HepG2 (cell line): Measurements from ENCODE around the gene FHIT. TPM values are rescaled to one million over a fixed set of nuclear protein-coding genes. Genes with fewer than 3 reads are reported as not detected.

Experiments
- ATAC-seq: fragments of 200-7000 bp; cut with Tn5 transposase; 3 replicates; pipeline ENCODE4 v1.9.1; 2020; ENCODE audit warnings: mild to moderate bottlenecking, moderate library complexity
- BruUV-seq: library from RNA; stranded (reverse); fragments of 400-500 nt; replicated peaks from 2 replicates; lab custom pipeline; 2021; lab: Mats Ljungman, UMichigan
- CTCF ChIA-PET: fragments of 300-600 bp; formaldehyde crosslinking; extraction: SDS; loops from one replicate; lab custom pipeline; 2021; ENCODE audit warnings: low total read pairs, inconsistent platforms, low intra/inter-chr PET ratio; lab: Yijun Ruan, JAX
- POLR2A ChIA-PET: fragments of 350-600 bp; sonication (Branson Sonifier 250); formaldehyde crosslinking; loops from one replicate; lab custom pipeline; 2020; ENCODE audit warnings: antibody characterized with exemption, inconsistent platforms; lab: Yijun Ruan, JAX
- DNase-seq: peaks from one replicate; pipeline ENCODE4 v3.0.0-alpha.2; 2015; ENCODE audit warnings: low spot score
- FAIRE-seq: peaks from 3 replicates; lab custom pipeline; 2011; peaks lifted over from hg19 to GRCh38; lab: Jason Lieb, UNC
- H2AFZ ChIP-seq: one replicate; pipeline ENCODE4 v1.6.1; 2011; ENCODE audit warnings: low read length, inconsistent platforms
- H3K27ac ChIP-seq: fragments of 300-600 bp; 3 replicates; pipeline ENCODE4 v1.8.0; 2011; ENCODE audit warnings: mixed run types, mild to moderate bottlenecking, mixed read lengths, low read length, inconsistent platforms; ENCODE audit not compliant: insufficient read depth; ENCODE audit errors: extremely low read length
- H3K27me3 ChIP-seq, 2 experiments: fragments of 200-600 bp in 1 of 2; 2 replicates in 1 of 2; 3 replicates in 1 of 2; pipeline versions ENCODE4 v1.6.0 to v1.8.0; 2011; ENCODE audit warnings: low read length in 2 of 2, mild to moderate bottlenecking in 2 of 2, moderate library complexity in 2 of 2, inconsistent platforms in 1 of 2; ENCODE audit not compliant: insufficient read depth in 2 of 2, control insufficient read depth in 1 of 2
- H3K36me3 ChIP-seq, 2 experiments: fragments of 200-600 bp in 1 of 2; replicated peaks in 1 of 2; 2 replicates in 1 of 2; 3 replicates in 1 of 2; pipeline versions ENCODE4 v1.5.1 to v1.8.0; 2011; ENCODE audit warnings: low read length in 2 of 2, inconsistent platforms in 1 of 2; ENCODE audit not compliant: insufficient read depth in 2 of 2, control insufficient read depth in 1 of 2
- H3K4me1 ChIP-seq: 2 replicates; pipeline ENCODE4 v1.5.1; 2012; ENCODE audit warnings: low read length, inconsistent platforms; ENCODE audit not compliant: insufficient read depth
- H3K4me2 ChIP-seq: 2 replicates; pipeline ENCODE4 v1.6.0; 2011; ENCODE audit warnings: low read depth, low read length, inconsistent platforms
- H3K4me3 ChIP-seq, 3 experiments: fragments of 200-600 bp in 1 of 3; sonication (generic), shearing (Covaris generic) in 1 of 3; replicated peaks in 1 of 3; 2 replicates each; pipeline ENCODE4 v1.5.1; 2011 to 2016; ENCODE audit warnings: low read length in 3 of 3, inconsistent platforms in 2 of 3, low read depth in 2 of 3, mild to moderate bottlenecking in 2 of 3, control low read depth in 1 of 3, mixed read lengths in 1 of 3; ENCODE audit not compliant: insufficient read depth in 1 of 3
- H3K79me2 ChIP-seq: one replicate; pipeline ENCODE4 v1.6.1; 2011; ENCODE audit warnings: low read length, inconsistent platforms; ENCODE audit not compliant: insufficient read depth
- H3K9ac ChIP-seq: 2 replicates; pipeline ENCODE4 v1.6.0; 2011; ENCODE audit warnings: mild to moderate bottlenecking, low read depth, low read length, inconsistent platforms; ENCODE audit not compliant: insufficient read depth
- H3K9me3 ChIP-seq: 2 replicates; pipeline ENCODE4 v1.5.1; 2012; ENCODE audit warnings: mild to moderate bottlenecking, low read length
- H4K20me1 ChIP-seq: 2 replicates; pipeline ENCODE4 v1.6.0; 2011; ENCODE audit warnings: inconsistent platforms, mild to moderate bottlenecking, low read length, moderate library complexity; ENCODE audit not compliant: insufficient read depth
- BCL6 ChIP-seq: IDR thresholded peaks from 2 replicates; pipeline ENCODE4 v1.6.1; 2016; ENCODE audit warnings: missing genetic modification reagents, missing compliant biosample characterization
- CHD4 ChIP-seq: fragments of 200-600 bp; sonication (generic); IDR thresholded peaks from 2 replicates; pipeline ENCODE4 v1.7.0; 2017; ENCODE audit warnings: mild to moderate bottlenecking, low read length, borderline replicate concordance
- CREB3 ChIP-seq: sonication (generic); formaldehyde crosslinking; IDR thresholded peaks from 2 replicates; pipeline ENCODE4 v1.5.0; 2020; ENCODE audit warnings: missing genetic modification reagents
- DNMT1 ChIP-seq: sonication (generic); formaldehyde crosslinking; IDR thresholded peaks from 2 replicates; pipeline ENCODE4 v1.5.1; 2020; ENCODE audit warnings: mild to moderate bottlenecking, missing genetic modification reagents
- KDM5A ChIP-seq: fragments of 200-600 bp; sonication (generic); IDR thresholded peaks from 2 replicates; pipeline ENCODE4 v1.7.0; 2018; ENCODE audit warnings: antibody characterized with exemption, mild to moderate bottlenecking, low read length, borderline replicate concordance
- MED1 ChIP-seq: sonication (generic); formaldehyde crosslinking; IDR thresholded peaks from 2 replicates; pipeline ENCODE4 v1.4.0; 2020; ENCODE audit warnings: missing genetic modification reagents
- MXI1 ChIP-seq: IDR thresholded peaks from 3 replicates; pipeline ENCODE4 v1.6.1; 2012; ENCODE audit warnings: low read depth, low read length, inconsistent platforms, borderline replicate concordance
- NR3C1 ChIP-seq: sonication (generic); formaldehyde crosslinking; IDR thresholded peaks from 2 replicates; pipeline ENCODE4 v1.4.0; 2020; ENCODE audit warnings: missing genetic modification reagents
- NRL ChIP-seq: sonication (generic); formaldehyde crosslinking; IDR thresholded peaks from 2 replicates; pipeline ENCODE4 v1.5.0; 2020; ENCODE audit warnings: missing genetic modification reagents, mild to moderate bottlenecking, moderate library complexity, borderline replicate concordance
- PRMT3 ChIP-seq: sonication (generic); formaldehyde crosslinking; IDR thresholded peaks from 2 replicates; pipeline ENCODE4 v1.8.1; 2022; ENCODE audit warnings: low read depth, mild to moderate bottlenecking, moderate library complexity, missing genetic modification reagents, borderline replicate concordance
- SUZ12 ChIP-seq: fragments of 150-350 bp; IDR thresholded peaks from 2 replicates; pipeline ENCODE4 v1.6.1; 2014; ENCODE audit warnings: low read depth, low read length
- TMF1 ChIP-seq: sonication (generic); formaldehyde crosslinking; IDR thresholded peaks from 2 replicates; pipeline ENCODE4 v1.8.1; 2022; ENCODE audit warnings: low read depth, missing genetic modification reagents
- TOPORS ChIP-seq: sonication (generic); formaldehyde crosslinking; IDR thresholded peaks from 2 replicates; pipeline ENCODE4 v1.8.0; 2023; ENCODE audit warnings: mild to moderate bottlenecking, missing genetic modification reagents
- ZNF335 ChIP-seq: sonication (generic); formaldehyde crosslinking; IDR thresholded peaks from 2 replicates; pipeline ENCODE4 v1.4.0; 2020; ENCODE audit warnings: missing genetic modification reagents
- ZNF513 ChIP-seq: sonication (generic); formaldehyde crosslinking; conservative IDR thresholded peaks from 2 replicates; pipeline ENCODE4 v1.5.0; 2020; ENCODE audit warnings: missing genetic modification reagents
- ZNF557 ChIP-seq: sonication (generic); formaldehyde crosslinking; IDR thresholded peaks from 2 replicates; pipeline ENCODE4 v1.4.0; 2020; ENCODE audit warnings: missing genetic modification reagents
- ZNF616 ChIP-seq: sonication (generic); formaldehyde crosslinking; IDR thresholded peaks from 2 replicates; pipeline ENCODE4 v1.5.0; 2020; ENCODE audit warnings: low read depth, mild to moderate bottlenecking, missing genetic modification reagents
- ZNF629 ChIP-seq: sonication (generic); formaldehyde crosslinking; conservative IDR thresholded peaks from 2 replicates; pipeline ENCODE4 v1.5.0; 2020; ENCODE audit warnings: missing genetic modification reagents
- ZNF747 ChIP-seq: sonication (generic); formaldehyde crosslinking; IDR thresholded peaks from 2 replicates; pipeline ENCODE4 v1.8.1; 2023; ENCODE audit warnings: missing genetic modification reagents, mild to moderate bottlenecking, borderline replicate concordance
- ZNF841 ChIP-seq: sonication (generic); formaldehyde crosslinking; IDR thresholded peaks from 2 replicates; pipeline ENCODE4 v1.8.1; 2023; ENCODE audit warnings: missing genetic modification reagents, borderline replicate concordance
- WGBS: methylation state at CpG from one replicate; pipeline ENCODE4 v1.1.6; 2017; ENCODE audit warnings: low lambda C conversion rate; 5-methylcytosine and 5-hydroxymethylcytosine counted together
- in situ Hi-C: cut with HindIII; loops from 2 replicates; pipeline ENCODE4 v1.10.0; 2017; ENCODE audit warnings: low pct_unique_long_range_greater_than_20kb; ENCODE audit not compliant: extremely low pct_ligation_motif_present
- intact Hi-C: fragments of 100-400 bp; cut with micrococcal nuclease; formaldehyde crosslinking; loops from one replicate; pipeline ENCODE4 v1.10.0; 2022; ENCODE audit not compliant: unreplicated experiment
- polyA plus RNA-seq, 8 experiments: library from polyadenylated mRNA; depleted of rRNA in 3 of 8; stranded (reverse) in 7 of 8; unstranded in 1 of 8; fragments of >200 nt; fragmentation: Illumina TruSeq in 4 of 8; extraction: Trizol in 4 of 8; gene quantifications; 2 replicates each; pipeline versions ENCODE4 v1.2.1 to v1.2.3, GENCODE V29; 2011 to 2016; ENCODE audit warnings: low read depth in 4 of 8, missing spikeins in 1 of 8, mixed read lengths in 1 of 8; ENCODE audit not compliant: insufficient read depth in 1 of 8
- total RNA-seq, 5 experiments: library from RNA; depleted of rRNA; stranded (reverse); fragments of >200 nt; fragmentation: Illumina TruSeq; extraction: Trizol; gene quantifications; 2 replicates each; pipeline ENCODE4 v1.2.3, GENCODE V29; 2016; ENCODE audit warnings: low read depth in 1 of 5

Gene FHIT
- total and polyA plus RNA-seq, 2 of the 13 experiments (the other 11 are each of a cell fraction or from before 2014, with no cell fraction given): 4.0 to 4.6 TPM

- no peak overlapping the region for H3K9ac ChIP-seq
- H3K27ac ChIP-seq: no peak overlapping the region
- no peak for ATAC-seq
- BruUV-seq: no TSS peak
- no peak overlapping the region for H3K4me2 ChIP-seq
- no peak overlapping the region for H2AFZ ChIP-seq
- CTCF ChIA-PET: no interaction called here
- intact Hi-C loops: no loop called here
- FAIRE-seq: no peak
- H3K79me2 ChIP-seq: no peaks in the 10 kb centered on the region
- H3K4me1 ChIP-seq: no peaks in the 10 kb centered on the region
- POLR2A ChIA-PET: no interaction called here
- peaks cover 35% of the 10 kb centered on the region; the same call in 1 of the 2 replicates for H3K9me3 ChIP-seq
- 57% methylated on average over 7 of the region's 7 CpGs for WGBS
- no peaks in the 10 kb centered on the region for H3K36me3 ChIP-seq
- in situ Hi-C loops: no loop called here
- no peaks in the 10 kb centered on the region for H3K27me3 ChIP-seq
- TF ChIP-seq ZNF616 (CRISPR knock-in tag): peak; percentile 95
- TF ChIP-seq MXI1: no peak
- TF ChIP-seq NRL: no peak
- no peak for TF ChIP-seq ZNF747 (CRISPR knock-in tag)
- TF ChIP-seq ZNF629: no peak
- no peak for TF ChIP-seq ZNF841 (CRISPR knock-in tag)
- TF ChIP-seq BCL6 (CRISPR knock-in tag): no peak
- no peak for TF ChIP-seq DNMT1 (CRISPR knock-in tag)
- no peak for TF ChIP-seq CREB3 (CRISPR knock-in tag)
- no peak overlapping the region for H3K4me3 ChIP-seq
- H4K20me1 ChIP-seq: no peaks in the 10 kb centered on the region
- DNase-seq: no peak
Measured at GRCh38 chr3:60779637-60780036, 471.6 kb downstream of the FHIT start.

GRCh38 chr3:60775985-60776384 lies 475.3 kb downstream of the FHIT start:
- Histone ChIP-seq H3K4me3 (no peak overlapping the region), H3K9me3 (peaks cover 27% of the 10 kb centered on the region; the same call in 1 of the 2 replicates), H3K36me3 (no peaks in the 10 kb centered on the region), H2AFZ (no peak overlapping the region), H3K79me2 (no peaks in the 10 kb centered on the region), H3K27ac (no peak overlapping the region), H4K20me1 (no peaks in the 10 kb centered on the region), H3K4me1 (no peaks in the 10 kb centered on the region), H3K9ac (no peak overlapping the region), H3K4me2 (no peak overlapping the region), H3K27me3 (no peaks in the 10 kb centered on the region)
- POLR2A ChIA-PET: no interaction called here
- CTCF ChIA-PET: no interaction called here
- ATAC-seq: no peak
- FAIRE-seq: no peak
- no TSS peak for BruUV-seq
- DNase-seq: no peak
- intact Hi-C loops: no loop called here
- 88% methylated on average over 2 of the region's 2 CpGs for WGBS
- in situ Hi-C loops: no loop called here
- TF ChIP-seq NR3C1 (CRISPR knock-in tag): no peak
- no peak for TF ChIP-seq ZNF335 (CRISPR knock-in tag)
- no peak for TF ChIP-seq ZNF513 (CRISPR knock-in tag)
- no peak for TF ChIP-seq PRMT3 (CRISPR knock-in tag)
- no peak for TF ChIP-seq SUZ12
- no peak for TF ChIP-seq MED1 (CRISPR knock-in tag)
- no peak for TF ChIP-seq ZNF557 (CRISPR knock-in tag)
- no peak for TF ChIP-seq TOPORS (CRISPR knock-in tag)
- no peak for TF ChIP-seq CHD4
- TF ChIP-seq TMF1 (CRISPR knock-in tag): no peak
- no peak for TF ChIP-seq KDM5A
